PC-9 (cell line): ENCODE measurements around the gene SPRED3.

Experiments
- EZH2 ChIP-seq: fragments of 200-600 bp; sonication (generic); IDR thresholded peaks from 2 replicates; pipeline ENCODE4 v1.8.0; 2017; ENCODE audit warnings: antibody characterized with exemption, low read depth
- TF ChIP-seq, protein P1 (sequence below): fragments of 200-600 bp; sonication (generic); conservative IDR thresholded peaks from 2 replicates; pipeline ENCODE4 v1.6.1; 2017; ENCODE audit warnings: mixed run types, antibody characterized with exemption, mild to moderate bottlenecking, moderate library complexity

DNA sequence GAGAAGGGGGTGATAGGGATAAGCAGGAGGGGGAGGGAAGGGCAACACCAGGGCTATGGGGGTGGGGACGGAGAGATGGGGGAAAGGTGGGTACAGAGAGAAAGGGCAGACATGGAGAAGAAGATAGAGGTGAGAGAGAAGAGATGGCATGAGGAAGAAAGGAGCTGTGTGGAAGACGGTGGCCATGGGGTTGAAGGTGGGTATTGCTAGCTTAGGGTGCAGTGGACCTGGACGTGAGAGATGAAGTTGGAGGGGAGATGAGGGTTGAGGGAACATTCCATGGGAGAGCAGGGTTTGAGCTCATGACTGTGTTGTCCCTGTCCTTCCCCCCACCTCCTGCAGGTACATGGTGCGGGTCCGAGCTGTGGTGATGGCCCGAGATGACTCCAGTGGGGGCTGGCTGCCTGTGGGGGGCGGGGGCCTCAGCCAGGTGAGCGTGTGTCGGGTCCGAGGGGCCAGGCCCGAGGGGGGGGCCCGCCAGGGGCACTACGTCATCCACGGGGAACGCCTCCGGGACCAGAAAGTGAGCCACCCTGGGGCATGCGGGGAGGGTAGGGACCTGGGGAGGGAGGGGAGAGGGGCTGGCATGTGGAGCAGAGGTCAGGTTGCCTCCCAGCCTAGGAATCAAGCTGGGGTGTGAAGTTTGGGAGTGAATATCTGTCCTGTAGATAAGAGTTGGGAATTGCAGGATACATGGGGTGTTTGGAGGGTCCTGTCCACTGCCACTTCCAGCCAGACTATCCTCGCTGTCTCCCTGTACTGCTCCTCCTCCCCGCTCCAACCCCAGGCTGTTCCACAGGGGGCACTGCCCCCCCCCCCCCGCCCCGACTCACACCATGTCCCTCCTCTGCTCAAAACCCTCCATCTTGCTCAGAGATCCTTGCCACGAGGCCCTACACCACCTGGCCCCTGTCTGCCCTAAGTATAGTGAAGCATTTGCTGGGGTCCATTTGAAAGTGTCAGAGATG is 1.7 kb downstream of the SPRED3 start:
- TF ChIP-seq, protein P1, sequence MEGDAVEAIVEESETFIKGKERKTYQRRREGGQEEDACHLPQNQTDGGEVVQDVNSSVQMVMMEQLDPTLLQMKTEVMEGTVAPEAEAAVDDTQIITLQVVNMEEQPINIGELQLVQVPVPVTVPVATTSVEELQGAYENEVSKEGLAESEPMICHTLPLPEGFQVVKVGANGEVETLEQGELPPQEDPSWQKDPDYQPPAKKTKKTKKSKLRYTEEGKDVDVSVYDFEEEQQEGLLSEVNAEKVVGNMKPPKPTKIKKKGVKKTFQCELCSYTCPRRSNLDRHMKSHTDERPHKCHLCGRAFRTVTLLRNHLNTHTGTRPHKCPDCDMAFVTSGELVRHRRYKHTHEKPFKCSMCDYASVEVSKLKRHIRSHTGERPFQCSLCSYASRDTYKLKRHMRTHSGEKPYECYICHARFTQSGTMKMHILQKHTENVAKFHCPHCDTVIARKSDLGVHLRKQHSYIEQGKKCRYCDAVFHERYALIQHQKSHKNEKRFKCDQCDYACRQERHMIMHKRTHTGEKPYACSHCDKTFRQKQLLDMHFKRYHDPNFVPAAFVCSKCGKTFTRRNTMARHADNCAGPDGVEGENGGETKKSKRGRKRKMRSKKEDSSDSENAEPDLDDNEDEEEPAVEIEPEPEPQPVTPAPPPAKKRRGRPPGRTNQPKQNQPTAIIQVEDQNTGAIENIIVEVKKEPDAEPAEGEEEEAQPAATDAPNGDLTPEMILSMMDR, result no peak
- no peak for TF ChIP-seq EZH2
